Activated T-cell treated with anti-CD3 and anti-CD28 coated beads for 48 hours (primary cell): ENCODE results near the gene DNAL4.
"Not testable (repeated sequence)": the region's sequence is repeated elsewhere in the genome, so short reads cannot be mapped to it uniquely, and the experiment has no call there.

ENCODE experiments used
- DNase-seq: peaks from one replicate; pipeline ENCODE4 v3.0.0-alpha.2; 2020; ENCODE audit warnings: low read depth

The DNAL4 gene

GRCh38 chr22:38826801-38827200 lies 32.9 kb upstream of the DNAL4 start:
- no peak for DNase-seq

DNA sequence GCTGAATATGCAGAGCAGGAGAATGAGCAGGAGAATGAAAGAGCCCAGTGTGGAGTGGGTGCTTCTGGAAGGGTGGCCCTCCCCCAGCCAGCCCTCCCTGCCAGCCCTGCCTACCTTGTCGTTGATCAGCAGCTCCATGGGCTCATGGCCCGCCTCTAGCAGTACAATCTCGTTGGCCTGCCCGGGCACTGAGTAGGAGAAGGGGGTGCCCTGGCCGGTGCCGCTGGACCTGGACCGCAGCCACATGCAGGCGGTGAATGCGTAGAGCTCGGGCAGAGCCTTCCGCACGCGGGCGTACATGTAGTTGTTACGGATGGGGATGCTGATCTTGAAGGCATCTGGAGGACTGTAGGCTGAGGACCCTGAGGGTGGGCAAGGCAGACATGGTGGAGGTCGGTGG lies 32.4 kb upstream of the DNAL4 start:
- DNase-seq = no peak

DNA sequence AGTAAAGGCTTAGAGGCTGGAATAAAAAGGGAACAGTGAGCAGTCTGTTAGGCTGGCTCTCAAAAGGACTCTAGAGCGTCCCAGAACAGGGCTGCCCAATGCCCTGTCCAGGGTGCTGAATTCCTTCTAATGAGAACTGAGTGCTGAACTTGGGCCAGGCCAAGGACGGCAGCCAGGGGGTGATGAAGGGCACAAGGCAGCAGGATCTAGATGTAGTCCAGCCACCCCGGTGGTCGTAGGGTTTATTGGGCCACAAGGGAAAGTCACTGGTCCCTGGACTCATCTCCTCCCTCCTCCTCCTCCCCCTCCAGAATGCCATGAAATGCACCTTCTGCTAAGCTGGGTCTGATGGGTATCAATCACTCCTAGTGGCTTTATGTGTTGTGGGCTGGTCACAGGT lies 30.6 kb upstream of the DNAL4 start:
- peak; percentile 21 for DNase-seq

- DNase-seq = no peak
These were observed 29.7 kb upstream of the DNAL4 start for GRCh38 chr22:38823637-38824036.

DNA sequence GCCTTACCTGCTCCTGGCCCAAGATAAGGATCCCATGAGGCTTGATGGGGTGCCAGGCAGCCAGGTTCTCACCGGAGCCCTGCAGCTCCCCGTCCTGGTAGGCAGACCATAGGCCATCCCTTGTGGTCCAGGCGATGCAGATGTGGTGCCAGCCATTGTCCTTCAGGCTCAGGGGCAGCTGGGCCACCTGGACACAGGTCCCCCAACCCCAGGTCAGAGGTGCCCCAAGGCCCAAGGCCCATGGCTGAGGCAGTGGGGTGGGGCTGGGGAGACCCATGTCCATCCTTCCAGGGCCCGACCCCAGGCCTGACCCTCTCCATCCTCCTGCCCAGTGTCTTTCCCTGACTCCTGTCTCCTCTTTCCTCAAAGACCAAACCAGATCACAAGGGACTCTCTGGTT lies 29.1 kb upstream of the DNAL4 start:
- no peak for DNase-seq

- no peak for DNase-seq
These were observed 26.1 kb upstream of the DNAL4 start for GRCh38 chr22:38820020-38820419.

DNA sequence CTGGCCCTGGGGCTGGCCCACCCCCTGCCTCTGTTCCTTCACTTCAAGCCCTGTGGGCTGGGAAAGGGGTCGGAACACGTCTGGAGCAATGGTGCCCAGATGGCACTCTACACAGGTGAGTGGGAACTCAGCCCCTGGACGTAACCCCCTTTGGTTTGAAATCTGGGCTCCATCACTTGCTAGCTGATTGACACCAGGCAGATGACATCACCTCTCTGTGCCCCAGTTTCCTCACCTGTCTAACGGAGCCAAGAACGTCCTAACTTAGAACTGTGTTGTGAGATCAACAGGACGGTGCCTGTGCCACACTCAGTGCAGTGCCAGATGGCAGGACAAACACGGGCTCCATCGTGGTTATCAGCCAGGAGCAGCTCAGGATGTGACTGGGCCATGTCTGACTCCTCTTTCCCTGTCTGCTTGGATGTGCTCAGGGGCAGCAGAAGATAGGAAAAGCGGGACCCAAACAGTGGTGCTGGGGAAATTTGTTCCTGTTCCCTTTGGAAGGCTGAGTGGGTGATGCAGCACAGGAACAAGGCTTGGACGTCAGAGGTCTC lies 25.5 kb upstream of the DNAL4 start:
- no peak for DNase-seq

DNA sequence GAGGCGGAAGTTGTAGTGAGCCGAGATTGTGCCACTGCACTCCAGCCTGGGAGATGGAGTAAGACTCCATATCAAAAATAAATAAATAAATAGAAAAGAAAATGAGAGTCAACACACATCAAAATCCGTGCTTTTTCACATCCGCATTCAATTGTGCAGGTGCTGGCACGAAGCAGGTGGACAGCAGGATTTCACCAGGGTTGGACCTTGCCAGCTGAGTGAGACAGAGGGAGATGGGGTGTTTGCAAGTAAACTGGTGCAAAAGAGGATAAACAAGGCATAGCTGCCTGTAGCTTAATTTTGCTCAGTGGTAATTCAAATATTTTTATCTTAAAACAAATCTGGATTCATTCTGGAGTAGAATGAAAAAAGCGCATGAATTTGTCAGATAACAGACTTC lies 23.3 kb upstream of the DNAL4 start:
- no peak for DNase-seq

DNA sequence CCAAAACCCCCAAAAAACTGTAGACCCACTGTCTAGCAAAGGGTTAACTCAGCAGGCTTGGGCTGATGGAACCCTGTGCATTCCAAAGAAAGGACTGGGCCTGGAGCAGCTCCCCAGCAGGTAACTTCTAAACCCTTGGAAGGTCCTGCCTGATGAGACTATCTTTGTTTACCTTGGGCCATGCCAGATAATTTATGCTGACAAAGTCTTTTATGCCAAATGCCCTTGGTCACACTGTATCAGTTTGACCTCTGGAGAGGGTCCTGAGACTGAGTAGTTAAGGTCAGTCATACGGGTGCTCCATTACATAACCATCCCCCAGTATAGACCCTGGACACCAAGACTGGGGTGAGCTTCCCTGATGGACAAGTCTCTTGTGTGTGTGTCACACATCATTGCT lies 21.9 kb upstream of the DNAL4 start:
- no peak for DNase-seq

GRCh38 chr22:38811241-38811640 lies 17.3 kb upstream of the DNAL4 start:
- DNase-seq = no peak

DNA sequence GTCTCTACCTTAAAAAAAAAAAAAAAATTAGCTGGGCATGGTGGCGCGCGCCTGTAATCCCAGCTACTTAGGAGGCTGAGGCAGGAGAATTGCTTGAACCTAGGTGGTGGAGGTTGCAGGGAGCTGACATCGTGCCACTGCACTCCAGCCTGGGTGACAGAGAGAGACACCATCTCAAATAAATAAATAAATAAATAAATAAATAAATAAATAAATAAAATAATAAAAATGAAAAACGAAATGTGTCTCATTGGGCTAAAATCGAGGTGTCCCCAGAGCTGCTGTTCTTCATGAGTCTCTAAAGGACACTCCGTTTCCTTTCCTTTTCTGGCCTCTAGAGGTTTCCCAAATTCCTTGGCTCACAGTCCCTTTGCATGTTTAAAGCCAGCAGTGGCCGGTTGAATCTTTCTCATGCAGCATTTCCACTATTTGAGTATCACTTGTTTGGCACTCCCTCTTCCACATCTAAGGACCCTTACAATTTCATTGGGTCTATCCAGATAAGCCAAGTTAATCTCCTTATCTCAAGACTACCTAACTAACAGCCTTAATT lies 11.2 kb upstream of the DNAL4 start:
- not testable (repeated sequence) for DNase-seq

- DNase-seq = no peak
These were observed 8.8 kb upstream of the DNAL4 start for GRCh38 chr22:38802671-38803121.

- no peak for DNase-seq
These were observed 5.5 kb upstream of the DNAL4 start for GRCh38 chr22:38799265-38800002.

DNA sequence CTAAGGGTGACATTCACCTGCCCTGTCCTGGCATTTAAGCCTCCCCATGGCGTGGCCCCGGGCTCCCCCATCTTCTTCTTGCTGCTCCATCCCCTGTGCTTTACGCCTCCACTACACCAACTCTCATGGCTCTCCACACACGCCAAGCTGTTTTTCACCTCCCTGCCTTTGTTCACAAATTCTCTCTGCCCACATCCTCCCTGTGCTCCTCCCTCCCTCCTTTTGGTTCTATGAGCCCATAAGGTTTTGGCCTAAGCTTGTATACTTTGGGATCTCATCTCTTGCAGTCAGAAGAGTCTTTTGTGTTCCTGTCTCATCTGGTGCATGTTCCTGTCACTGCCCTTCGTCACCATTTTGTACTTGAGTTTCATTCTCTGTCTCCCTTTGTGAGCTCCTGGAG lies 4.6 kb upstream of the DNAL4 start:
- DNase-seq = no peak

GRCh38 chr22:38796262-38796957 lies 2.5 kb upstream of the DNAL4 start:
- DNase-seq = no peak

DNA sequence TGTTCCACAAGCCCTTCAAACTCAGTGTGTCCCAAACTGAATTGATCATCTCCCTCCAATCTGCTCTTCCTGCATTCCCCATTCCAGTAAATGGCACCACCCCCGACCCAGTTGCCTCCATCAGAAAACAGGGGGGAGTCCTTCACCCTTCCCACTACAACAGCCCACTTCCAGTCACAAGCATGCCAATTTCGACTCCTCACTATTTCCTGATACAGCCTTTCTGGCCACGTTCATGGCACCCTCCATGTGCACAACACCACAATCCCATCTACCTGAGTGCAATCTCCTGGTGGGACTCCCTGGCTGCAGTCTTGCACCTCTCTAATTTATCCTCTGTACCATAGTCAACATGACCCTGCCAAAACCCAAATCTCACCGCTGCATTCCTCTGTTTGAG lies 1.6 kb upstream of the DNAL4 start:
- DNase-seq = no peak

DNA sequence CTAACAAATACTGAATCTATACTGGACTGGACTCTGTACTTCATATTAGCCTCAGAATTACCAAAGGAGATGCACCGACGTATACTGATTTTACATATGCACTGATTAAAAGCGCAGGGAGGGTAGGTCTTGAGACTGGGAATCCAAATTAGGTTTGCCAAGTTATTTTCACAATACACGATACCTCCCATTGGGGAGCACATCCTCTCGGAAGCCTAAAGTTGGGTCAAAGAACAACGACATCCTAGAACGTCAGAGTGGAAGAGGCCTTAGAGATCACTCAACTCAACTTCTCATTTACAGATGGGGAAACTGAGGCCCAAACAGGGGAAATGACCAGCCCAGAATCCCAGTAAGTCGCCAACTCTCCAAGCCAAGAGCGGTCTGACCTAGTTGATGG lies 626 bp downstream of the DNAL4 start:
- no peak for DNase-seq

- no peak for DNase-seq
These were observed 1.1 kb downstream of the DNAL4 start for GRCh38 chr22:38792833-38793232.

DNA sequence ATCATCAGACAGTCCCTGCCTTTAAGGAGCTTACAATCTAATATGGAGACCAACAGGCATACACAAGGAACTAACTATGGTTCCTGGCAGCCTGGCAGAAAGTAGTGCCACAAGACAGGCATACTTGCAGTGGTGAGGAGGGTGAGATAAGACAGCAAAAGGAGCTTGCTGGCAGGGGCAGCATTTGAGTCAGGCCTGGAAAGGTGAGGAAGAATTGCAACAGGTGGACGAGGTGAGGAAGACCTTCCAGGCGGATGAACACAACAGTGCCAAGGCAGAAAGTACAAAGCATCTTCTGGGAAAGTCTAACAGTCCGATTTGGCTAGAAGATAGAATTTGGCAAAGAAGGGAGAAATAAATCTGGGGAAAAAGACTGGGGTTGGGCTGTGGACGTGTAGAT lies 4.3 kb downstream of the DNAL4 start:
- DNase-seq = no peak

GRCh38 chr22:38788846-38789245 lies 5.1 kb downstream of the DNAL4 start:
- DNase-seq = no peak

GRCh38 chr22:38788021-38788816 lies 5.7 kb downstream of the DNAL4 start:
- DNase-seq = no peak

DNA sequence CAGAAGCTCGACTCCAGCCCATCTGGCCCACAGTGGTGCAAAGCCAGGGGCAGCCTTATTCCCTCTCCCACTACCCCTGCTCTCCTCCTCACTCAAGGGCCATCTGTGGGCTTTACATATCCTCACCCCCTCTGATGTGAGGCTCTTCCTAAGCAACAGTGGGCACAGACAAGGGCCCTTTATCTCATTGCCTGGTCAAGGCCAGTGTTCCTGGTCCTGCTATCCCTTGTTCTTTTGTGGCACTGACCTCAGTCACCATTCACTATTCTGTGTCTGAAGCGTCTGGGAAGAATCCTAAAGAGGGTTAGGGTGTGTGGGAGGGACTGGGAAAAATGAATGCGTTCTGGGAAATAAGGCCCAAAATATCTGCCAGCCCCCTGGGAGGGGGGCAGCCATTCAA lies 7.3 kb downstream of the DNAL4 start:
- DNase-seq = no peak
